HG03066 (cell line): ENCODE measurements around the gene AMOT.
"Not testable (repeated sequence)": the region's sequence is repeated elsewhere in the genome, so short reads cannot be mapped to it uniquely, and the experiment has no call there.

Experiments used
- ATAC-seq: cut with Tn5 transposase; IDR thresholded peaks from one replicate; pipeline ENCODE4 v1.9.1; 2021; ENCODE audit warnings: low read depth; ENCODE audit not compliant: unreplicated experiment

The AMOT gene, protein sequence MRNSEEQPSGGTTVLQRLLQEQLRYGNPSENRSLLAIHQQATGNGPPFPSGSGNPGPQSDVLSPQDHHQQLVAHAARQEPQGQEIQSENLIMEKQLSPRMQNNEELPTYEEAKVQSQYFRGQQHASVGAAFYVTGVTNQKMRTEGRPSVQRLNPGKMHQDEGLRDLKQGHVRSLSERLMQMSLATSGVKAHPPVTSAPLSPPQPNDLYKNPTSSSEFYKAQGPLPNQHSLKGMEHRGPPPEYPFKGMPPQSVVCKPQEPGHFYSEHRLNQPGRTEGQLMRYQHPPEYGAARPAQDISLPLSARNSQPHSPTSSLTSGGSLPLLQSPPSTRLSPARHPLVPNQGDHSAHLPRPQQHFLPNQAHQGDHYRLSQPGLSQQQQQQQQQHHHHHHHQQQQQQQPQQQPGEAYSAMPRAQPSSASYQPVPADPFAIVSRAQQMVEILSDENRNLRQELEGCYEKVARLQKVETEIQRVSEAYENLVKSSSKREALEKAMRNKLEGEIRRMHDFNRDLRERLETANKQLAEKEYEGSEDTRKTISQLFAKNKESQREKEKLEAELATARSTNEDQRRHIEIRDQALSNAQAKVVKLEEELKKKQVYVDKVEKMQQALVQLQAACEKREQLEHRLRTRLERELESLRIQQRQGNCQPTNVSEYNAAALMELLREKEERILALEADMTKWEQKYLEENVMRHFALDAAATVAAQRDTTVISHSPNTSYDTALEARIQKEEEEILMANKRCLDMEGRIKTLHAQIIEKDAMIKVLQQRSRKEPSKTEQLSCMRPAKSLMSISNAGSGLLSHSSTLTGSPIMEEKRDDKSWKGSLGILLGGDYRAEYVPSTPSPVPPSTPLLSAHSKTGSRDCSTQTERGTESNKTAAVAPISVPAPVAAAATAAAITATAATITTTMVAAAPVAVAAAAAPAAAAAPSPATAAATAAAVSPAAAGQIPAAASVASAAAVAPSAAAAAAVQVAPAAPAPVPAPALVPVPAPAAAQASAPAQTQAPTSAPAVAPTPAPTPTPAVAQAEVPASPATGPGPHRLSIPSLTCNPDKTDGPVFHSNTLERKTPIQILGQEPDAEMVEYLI

DNA sequence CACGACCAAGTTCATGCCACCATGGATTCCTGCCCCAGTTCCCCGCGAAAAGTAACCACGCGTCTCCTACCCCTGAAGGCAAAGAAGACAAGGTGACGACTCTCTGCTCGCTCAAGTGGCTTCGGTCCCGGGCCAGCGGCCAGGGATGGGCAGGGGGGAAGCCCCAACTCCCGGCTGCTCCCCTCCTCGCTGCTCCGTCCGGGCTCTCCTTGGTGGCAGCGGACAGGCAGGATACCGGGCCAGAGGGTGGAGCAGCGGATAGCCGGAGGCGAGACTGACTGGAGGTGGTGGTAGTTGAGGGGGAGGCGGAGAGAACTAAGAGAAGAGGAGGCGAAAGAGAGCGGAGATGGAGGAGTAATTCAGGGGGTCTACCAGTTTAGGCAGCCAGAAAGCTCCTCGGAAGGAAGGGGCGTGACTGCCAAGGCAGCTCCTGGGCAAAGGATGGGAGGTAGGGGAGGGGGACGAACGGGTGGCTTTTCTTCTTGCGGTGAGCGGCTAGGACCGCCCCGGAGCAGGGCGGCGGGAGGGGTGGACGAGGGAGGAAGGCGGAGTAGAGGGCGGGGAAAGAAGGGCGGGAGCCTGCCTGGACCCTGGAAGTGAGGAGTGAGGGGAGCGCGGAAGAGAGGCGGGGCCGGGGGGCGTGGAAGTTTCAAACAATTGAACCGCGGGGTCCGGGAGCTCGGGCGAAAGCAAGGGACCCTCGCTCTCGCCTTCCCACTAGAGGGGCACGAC is at the start of gene AMOT:
Gene AMOT (minus strand): TSS at position 450 of the 732 bp plus-strand sequence. CDS start 17,705 bp downstream, outside the sequence.
- ATAC-seq = peak; percentile 67

DNA sequence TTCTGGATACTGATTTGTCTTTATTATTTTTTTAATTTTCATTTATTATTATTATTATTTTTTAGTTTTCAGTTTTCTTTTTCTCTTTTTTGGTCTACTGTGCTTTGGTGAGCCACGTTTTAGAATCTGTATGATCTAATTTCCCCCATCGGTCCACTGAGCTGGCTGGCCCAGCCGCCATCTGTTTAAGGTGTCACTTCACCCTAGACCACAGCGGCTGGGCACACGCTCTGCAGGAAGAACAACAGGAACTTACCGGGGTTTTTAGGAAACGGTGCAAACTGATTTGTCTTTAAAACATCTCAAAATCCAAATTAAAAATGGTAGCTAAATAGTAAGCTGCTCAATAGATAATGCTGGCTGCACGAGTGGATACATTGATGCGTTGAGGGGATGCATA is 48.8 kb upstream of the AMOT start:
- ATAC-seq = no peak

DNA sequence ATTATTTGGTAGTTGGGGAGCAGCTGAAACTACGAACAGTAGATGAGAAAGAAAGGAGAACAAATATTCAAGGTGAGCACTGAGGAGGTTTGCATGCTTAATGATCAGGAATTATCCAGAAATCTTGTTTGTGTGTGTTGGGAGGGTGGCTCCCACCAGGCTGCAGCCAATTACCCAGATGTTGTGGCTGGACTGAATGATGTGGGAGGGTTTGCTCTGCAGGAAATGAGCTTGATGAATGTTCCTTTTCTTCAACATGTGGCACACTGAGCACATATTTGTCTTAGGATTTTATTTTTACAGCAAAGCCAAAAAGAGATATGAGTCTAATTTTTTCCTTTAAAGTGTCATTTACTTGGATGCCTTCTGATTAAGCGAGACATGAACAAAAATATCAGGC is 48.3 kb upstream of the AMOT start:
- ATAC-seq = no peak

DNA sequence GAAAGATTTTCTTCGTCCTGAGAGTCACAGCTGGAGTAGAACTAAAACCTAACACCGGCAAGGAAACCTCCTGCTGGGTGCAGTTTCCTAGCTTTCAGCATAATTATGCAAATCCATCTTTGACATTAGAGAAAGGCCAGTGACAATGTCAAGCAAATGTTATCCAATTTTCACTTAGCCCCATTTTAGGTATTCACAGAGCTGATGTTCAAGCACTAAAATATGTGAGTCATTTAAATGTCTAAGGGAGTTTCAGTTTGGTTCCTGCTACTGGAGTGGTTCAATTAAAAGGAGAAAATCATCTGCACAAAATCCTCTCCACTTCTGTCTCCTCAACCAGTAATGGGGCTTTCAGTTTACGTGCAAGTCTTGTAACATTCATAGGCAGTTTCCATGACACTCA is 37.1 kb upstream of the AMOT start:
- ATAC-seq = peak; percentile 44

DNA sequence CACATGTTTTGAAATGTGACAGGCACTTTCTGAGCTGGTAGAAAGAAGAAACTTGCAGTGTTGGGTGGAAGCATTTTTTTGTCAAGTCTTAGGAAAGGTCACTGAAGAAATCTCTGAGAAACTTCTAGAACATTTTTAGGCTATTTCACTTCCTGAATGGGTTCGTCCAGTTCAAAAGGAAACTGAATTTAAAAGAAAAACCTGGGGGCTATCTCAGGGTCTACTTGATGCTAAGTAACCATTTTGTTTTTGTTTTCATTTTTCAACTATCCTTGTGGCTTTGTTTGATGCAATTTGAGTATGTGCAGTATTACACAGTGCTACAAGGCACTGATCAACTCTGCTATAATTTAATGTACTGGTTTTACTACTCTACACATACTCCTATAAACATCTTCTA is 34.0 kb upstream of the AMOT start:
- ATAC-seq = peak; percentile 70

DNA sequence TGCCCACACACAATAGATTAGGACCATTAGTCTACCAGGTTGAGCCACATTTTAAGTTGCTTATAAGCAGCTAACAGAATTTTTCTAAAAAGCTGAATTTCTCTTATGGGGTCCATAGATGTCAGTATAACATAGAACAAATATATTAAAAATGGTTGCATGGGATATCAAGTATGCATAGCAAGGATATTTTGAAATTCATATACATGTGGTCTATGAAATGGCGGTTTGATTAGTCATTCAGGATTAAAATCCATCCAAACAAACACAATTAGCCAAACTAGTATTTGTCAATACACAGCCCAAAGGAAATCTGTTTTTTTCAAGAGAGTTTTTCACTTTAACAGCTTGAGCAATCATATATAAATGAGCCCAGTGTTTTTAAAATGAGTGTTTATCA is 33.5 kb upstream of the AMOT start:
- no peak for ATAC-seq

DNA sequence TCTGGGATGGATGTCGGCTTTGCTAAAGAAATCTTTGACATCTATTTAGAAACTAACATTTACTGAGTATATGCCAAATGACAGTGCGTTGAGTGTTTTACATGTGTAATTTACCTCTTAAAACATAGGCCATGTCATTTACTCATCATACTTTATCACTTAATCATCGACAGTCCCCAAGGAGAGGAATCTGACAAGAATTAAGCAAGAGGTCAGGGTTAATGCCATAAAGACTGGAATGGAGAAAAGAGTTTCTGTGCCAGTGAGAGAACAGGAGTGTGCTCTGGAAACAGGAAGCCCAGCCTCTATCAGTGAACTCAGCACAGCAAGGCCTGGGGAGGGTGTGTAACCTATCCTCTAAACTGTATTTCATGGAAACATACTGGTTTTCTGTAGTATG is 28.0 kb upstream of the AMOT start:
- ATAC-seq = no peak

DNA sequence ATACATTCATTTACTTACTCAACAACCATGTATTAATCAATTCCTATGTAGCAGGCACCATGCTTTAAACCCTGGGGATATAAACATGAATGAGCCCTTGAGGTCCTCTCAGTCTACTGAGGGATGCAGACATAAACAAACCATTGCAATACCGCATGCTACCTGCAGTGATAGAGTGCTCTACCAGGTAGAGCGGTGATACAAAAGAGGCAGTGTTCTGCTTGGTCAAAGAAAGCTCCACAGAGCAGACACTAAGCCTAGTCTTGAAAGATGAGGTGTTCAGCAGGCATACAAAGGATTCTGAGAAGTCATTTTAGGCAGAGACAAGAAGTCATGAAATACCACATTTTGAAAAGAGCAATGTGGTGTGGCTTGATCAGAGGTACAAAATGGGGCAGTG is 26.9 kb upstream of the AMOT start:
- ATAC-seq = no peak

DNA sequence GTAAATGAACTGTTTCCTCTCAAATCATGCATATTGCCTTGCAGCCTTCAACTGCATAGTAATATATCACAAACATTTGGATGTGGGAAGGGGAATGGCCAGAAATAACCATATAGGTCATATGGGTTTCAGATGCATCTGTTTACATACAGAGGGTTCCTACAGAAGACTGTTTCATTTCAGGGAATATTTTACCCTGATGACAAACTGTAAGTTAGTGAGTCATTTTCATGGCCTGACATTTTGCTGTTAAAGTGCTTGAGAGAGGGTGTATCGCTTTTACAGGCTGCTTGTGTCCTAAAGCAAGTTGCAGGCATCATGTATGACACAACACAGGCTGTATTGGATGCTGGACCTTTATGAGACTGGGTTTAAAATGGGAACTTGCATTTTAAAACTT is 25.5 kb upstream of the AMOT start:
- ATAC-seq = no peak

DNA sequence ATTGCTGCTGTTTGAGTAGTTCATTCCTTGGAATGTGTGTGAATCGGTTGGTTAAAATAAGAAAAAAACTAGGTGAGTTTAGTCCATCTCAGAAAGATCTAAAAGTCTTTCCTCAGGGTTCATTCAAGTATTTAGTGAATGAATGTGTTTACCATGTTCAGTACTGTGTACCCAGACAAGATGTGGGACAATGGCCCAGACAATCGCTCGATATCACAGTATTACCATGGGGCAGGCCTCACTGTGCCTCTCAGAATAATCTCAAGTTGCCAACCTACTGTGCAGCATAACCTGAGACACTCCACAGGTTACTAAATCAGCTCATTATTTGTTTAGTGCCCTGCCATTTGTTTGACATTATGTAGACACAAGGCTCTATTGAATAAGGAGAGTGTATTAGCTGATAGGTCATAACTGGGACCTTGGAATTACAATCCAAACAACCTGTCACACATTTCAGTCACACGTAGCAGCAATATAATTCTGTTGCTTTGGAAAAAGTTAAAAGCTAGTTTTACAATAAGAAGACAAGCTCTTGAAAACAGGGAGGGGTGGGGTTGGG is 24.9 kb upstream of the AMOT start:
- ATAC-seq = no peak

DNA sequence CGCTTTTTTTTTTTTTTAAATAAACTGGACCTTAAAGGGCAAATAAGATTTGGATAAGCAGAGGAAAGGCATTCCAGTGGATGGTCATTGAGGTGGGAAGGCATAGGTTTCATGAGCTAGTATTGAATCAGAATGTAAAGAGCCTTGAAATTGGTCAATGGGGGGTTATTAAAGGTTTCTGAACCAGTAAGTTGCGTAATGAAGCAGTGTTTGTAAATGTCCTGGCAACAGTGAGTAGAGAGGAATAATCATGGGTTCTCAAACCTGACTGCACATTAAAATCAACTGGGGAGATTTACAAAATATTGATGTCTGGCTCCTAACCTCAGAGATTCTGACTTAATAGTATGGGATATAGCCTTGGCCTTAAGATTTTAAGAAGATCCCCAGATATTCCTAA is 23.2 kb upstream of the AMOT start:
- no peak for ATAC-seq

DNA sequence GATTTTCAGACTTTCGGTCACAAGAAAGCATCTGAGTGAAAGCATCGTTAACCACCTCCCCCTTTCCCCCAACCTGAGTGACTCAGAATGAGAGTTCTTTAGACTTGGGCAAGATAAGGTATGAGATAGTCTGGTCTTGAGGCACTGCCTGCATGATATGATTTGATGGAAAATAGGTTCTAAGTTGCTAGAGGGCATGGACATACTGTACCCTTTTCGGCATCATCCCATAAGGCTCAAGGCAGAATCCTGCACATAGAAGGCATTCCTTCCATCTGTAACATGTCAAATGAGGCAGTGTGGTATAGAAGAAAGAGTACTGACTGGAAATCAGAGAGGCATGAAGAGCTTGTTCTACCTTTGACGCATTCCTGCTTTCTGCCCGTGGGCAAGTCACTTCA is 16.8 kb upstream of the AMOT start:
- no peak for ATAC-seq

DNA sequence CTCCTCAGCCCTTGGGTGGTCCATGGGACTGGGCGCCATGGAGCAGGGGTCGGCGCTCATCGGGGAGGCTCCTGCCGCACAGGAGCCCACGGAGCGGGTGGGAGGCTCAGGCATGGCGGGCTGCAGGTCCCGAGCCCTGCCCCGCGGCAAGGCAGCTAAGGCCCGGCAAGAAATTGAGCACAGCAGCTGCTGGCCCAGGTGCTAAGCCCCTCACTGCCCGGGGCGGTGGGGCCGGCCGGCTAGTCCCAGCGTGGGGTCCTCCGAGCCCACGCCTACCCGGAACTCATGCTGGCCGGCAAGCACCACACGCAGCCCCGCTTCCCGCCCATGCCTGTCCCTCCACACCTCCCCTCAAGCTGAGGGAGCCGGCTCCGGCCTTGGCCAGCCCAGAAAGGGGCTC is 14.3 kb upstream of the AMOT start:
- not testable (repeated sequence) for ATAC-seq

DNA sequence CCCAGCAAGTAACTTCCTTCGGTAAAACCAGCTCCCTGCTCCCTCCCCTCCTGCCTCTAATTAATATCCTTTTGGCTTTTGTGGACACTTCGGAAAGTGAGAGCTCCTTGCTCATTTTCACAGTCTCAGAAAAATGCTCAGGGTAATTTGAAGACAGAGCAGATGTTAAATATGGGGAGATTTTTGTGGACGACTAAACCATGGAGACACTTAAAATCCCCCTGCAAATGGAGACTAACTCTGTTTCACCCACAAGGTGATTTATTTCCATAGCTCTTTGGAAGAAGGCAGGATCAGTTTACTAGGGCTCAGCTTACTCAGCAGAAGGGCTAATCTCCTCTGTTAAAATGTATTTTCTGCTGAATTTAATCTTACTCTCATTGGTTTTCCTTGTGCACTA is 12.2 kb upstream of the AMOT start:
- ATAC-seq = no peak

DNA sequence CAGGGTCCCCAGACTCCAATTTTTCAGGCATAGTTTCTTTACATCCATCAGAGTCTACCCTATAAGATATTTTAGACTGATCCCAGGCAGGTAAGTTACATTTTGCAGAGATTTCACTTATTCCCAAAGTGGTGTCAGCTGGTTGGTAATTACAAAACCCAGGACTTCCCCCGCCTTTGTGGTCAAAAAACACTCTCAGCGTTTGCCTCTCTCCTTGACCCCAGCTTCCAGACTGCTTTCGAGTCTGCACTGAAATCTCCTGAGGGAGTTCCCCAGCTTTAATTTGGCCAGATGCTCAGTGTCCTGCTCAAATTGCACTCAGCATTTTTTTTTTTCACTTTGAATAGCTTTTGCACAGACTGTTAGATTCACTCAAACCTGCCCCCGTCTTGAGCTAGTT is 11.2 kb upstream of the AMOT start:
- ATAC-seq = peak; percentile 57

DNA sequence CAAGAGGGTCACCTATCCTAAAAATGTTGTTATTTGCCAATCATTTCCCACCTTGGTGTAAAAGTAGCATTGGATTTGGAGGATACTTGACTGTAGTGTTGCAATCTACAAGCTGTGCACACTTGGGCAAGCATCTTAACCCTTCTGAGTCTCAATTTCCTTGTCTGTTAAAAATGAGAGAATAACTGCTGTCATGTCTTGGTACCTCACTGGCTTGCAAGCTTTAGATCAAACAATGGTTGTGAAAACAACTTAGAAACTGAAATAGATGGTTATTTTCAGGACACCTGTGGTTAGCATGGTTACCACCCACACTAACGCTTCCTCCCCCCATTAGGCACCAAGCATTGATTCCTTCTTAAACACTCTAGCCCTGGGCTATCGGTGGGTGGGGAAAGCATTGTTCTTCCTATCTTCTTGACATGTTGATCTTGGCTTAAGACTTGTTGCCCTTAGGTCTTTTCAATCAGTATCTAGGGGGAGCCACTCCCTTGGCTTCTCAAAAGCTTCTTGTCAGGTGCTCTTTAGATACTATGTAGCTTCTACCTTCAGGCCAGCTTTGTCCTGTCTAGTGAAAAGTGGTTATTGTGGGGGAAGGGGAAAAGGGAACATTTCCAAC is 10.6 kb upstream of the AMOT start:
- peak; percentile 86 for ATAC-seq

DNA sequence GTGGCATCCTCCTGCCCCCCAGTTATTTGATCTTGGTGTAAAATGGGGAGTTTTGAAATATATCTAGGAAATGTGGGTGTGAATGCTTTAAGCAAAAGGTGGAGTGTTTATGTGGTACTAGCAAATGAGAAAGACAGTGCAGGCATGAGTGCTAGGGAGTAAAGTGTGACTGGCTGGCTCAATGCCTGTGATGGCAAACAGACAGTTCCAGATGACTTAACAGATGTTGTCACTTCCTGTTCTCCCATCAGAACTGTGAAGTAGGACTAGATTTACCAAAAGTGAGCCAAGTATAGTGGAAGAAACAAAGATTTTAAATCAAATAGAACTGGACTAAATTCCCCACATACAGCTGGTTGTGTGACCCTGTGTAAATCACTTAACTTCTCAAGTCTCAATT is 8.4 kb upstream of the AMOT start:
- no peak for ATAC-seq

DNA sequence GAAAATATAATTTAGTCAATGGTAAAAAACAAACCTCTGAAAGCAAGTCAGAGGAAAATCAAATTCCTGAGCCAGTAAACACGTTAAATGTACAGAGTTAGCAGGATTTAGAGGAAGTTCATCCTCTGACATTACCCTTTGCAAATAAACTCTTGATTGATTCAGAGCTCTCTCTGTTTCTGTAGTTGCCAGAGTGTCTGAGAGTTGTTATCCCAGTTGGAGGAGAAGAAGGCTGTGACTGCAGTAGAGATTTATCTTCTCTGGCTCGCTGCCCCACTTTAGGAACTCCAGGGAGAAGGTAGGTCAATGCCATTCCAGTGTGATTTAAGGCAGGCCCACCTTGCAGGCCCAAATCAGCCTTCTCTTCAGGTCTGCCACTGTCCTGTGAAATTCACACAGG is 6.2 kb upstream of the AMOT start:
- no peak for ATAC-seq

DNA sequence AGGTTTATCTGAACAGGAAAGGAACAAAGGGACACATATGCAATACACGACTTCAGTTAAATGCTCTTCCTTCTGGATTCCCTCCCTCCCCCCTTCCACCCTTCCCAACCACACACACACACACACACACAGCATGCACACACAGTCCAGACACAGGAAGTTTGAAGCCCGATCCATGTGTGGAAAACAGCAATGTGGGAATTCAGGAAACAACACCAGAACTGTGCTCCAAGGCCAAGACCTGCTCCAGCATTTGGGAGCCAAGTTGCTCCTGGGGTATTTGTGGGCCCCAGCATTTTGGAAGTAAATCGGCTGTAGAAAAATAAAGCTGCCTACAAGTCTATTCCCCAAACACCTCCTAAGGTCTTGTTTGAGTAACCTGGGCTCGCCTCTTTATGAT is 5.6 kb upstream of the AMOT start:
- no peak for ATAC-seq

DNA sequence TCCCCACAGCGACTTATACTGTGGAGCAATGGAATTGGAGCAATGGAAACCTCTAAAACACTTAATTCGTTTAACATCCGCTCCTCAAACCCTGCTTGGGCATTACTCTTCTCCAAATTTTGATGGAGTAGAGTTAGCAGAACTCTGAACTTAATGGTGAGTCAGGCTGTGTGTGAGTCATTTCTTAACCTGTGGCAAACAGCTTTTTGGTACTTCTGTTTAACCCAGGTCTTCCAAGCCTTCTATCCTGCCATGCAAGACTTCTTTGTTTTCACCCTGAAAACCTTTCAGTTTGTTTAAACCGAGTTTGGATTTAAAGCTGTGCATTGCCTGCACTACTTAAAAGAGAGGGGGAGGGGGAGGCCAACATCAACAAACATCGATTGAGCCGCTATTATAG is 3.6 kb upstream of the AMOT start:
- ATAC-seq = no peak
